GM18867 (cell line): Measurements from ENCODE around the gene RANBP2.
"Not testable (repeated sequence)": the region's sequence is repeated elsewhere in the genome, so short reads cannot be mapped to it uniquely, and the experiment has no call there.

Experiments
- ATAC-seq: cut with Tn5 transposase; IDR thresholded peaks from one replicate; pipeline ENCODE4 v1.9.1; 2021; ENCODE audit warnings: mild to moderate bottlenecking, moderate library complexity; ENCODE audit not compliant: unreplicated experiment

RANBP2 gene

GRCh38 chr2:108767859-108768258, 48.6 kb downstream of the RANBP2 start:
- not testable (repeated sequence) for ATAC-seq

DNA sequence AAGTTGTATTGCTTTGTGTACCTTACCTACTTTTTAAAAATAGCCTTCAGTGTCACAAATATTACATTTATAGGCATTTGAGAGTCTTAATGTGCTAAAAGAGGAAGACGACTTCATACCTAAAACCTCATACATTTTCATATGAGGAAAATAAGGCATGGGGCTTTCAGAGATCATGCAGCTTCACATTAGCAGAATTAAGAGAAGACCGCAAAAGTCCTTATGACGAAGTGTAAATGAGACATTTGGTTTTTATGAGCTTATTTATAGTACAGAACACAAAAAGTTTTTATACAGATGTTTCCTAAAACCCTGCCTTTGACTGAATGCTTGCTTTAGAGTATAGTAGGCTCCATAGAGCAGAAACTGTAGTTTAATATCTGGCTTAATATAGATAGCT, 57.2 kb downstream of the RANBP2 start:
- ATAC-seq: peak; percentile 87

DNA sequence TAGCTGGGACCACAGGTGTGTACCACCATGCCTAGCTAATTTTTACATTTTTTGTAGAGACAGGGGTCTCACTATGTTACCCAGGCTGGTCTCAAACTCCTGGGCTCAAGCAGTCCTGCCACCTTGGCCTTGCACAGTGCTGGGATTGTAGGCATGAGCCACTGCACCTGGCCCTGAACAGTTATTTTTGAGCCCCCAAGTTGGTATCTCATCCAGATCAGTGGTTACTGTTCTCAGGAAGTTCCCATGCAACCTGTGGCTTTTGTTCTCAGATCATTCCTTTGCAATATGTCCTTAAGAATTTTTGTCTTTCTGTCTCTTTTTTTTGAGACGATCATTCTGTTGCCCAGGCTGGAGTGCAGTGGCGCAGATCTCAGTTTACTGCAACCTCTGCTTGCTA, 59.6 kb downstream of the RANBP2 start:
- no peak for ATAC-seq

GRCh38 chr2:108786008-108786353, 66.7 kb downstream of the RANBP2 start:
- ATAC-seq: no peak

GRCh38 chr2:108786354-108787215, 67.3 kb downstream of the RANBP2 start, which contains the start of gene CCDC138:
CCDC138 (plus strand) TSS chr2:108786771; CDS start chr2:108786823, 52 bp downstream.
- ATAC-seq: peak; percentile 97

DNA sequence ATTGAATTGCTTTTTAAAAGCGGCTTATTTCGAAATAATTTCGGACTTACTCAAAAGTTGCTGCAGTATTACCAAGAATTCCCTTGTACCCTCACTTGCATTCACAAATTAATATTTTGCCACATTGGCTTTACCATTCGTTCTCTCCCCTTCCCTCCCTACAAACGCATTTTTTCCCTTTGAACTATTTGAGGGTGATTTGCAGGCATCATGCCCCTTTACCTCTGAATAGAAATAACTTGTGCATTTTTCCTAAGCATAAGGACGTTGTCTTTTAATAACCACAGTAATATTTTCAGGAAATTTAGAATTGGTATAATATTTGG, 67.9 kb downstream of the RANBP2 start:
- ATAC-seq: no peak

- ATAC-seq: no peak
These were observed 83.9 kb downstream of the RANBP2 start for GRCh38 chr2:108803045-108803736.

DNA sequence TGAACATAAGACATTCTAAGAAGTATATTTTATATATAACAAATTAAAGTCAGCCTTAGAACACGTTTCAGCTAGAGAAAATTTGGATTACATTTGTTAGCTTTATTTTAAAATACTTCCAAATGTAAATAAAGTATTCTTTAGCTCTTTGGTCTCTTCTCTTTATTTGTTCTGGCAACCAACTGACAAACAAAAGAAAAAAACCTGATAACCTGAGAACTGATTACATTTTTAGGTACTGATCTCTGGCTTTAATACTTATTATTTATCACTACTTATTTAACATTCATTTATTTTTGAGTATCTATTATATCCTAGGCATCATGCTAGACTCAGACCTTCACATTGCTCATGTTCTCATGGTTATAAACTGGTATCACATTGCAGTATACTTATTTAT, 85.8 kb downstream of the RANBP2 start:
- no peak for ATAC-seq

DNA sequence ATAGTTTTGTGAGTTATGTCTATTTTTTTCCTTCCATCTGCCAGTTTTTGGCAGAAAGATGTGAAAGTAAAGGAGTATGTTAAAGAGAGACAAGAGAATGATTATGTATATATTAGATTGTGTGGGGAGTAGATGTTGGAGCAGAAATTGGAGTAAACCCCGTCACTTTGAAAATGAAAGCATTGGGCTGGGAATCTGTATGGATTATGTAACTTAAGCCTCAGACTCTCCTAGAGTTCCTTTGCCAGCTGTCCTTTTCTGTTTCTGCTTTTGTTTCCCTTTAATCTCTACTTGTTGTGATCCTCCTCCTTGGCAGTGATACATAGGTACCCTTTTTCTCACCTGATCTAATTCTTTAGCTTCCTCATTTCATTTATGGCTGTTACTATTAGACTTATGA, 86.5 kb downstream of the RANBP2 start:
- no peak for ATAC-seq

DNA sequence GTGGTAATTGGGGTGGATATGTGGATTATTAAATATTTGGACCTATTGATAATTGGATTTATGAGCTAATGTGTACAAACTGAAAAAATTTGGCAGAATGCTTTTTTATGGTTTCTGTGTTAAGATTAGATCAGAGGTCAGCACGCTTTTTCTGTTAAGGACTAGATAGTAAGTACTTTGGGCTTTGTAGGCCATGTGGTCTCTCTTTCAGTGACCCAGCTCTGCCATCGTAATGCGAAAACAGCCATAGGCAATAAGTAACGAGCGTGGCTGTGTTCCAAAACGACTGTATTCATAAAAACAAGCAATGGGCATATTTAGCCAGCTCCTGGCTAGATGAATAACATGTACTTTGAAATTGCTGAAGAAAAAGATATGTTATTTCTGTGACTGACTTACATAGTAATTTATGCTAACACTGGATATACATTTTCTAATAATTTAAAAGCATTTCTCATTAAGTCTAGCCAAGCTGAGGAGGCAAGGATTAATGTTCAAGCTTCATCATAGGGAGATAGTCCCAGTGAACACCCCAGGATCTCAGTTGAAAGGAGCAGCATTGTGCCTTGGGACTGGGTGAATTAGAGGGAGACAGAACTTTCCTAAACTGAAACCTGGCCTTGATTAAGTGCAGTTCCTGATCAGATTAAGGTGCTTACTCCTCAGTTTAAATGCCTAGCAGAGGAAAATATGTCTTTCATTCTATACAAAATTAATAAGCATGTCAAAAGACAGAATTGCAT, 87.3 kb downstream of the RANBP2 start:
- no peak for ATAC-seq

GRCh38 chr2:108809936-108810335, 90.7 kb downstream of the RANBP2 start:
- no peak for ATAC-seq

- no peak for ATAC-seq
These were observed 92.0 kb downstream of the RANBP2 start for GRCh38 chr2:108810993-108811957.

DNA sequence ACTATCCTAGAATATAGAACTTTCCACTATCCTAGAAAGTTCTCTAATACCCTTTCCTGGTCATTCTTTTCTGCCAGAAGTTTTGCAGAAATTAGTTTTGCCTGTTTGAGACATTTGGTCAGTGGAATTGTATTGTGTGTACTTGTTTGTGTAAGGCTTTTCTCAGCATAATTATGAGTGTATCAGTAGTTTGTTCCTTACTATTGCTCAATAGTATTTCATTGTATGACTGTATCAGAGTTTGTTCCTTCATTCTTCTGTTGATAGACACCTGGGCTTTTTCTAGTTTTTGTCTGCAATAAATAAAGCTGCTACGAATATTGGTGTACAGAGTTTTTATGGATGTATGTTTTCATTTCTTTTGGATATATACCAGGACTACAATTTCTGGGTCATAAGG, 94.5 kb downstream of the RANBP2 start:
- no peak for ATAC-seq

DNA sequence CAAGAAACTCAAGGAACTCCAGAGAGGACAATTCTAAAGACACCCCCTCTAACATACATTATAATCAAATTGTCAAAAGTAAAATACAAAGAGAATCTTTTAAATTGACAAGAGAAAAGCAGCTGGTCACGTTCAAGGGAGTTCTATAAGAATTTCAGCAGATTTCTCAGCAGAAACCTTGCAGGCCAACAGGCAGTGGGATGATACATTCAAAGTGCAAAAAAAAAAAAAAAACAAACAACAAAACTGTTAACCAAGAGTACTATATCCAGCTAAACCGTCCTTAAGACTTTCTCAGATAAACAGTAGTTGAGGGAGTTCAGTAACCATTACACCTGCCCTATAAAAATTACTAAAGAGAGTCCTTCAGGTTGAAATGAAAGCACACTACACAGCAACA, 101.2 kb downstream of the RANBP2 start:
- ATAC-seq: no peak

- ATAC-seq: no peak
These were observed 104.0 kb downstream of the RANBP2 start for GRCh38 chr2:108823286-108823685.

- ATAC-seq: no peak
These were observed 105.2 kb downstream of the RANBP2 start for GRCh38 chr2:108824316-108825070.

- no peak for ATAC-seq
These were observed 106.0 kb downstream of the RANBP2 start for GRCh38 chr2:108825254-108825653.

GRCh38 chr2:108825736-108826135, 106.5 kb downstream of the RANBP2 start:
- ATAC-seq: no peak

DNA sequence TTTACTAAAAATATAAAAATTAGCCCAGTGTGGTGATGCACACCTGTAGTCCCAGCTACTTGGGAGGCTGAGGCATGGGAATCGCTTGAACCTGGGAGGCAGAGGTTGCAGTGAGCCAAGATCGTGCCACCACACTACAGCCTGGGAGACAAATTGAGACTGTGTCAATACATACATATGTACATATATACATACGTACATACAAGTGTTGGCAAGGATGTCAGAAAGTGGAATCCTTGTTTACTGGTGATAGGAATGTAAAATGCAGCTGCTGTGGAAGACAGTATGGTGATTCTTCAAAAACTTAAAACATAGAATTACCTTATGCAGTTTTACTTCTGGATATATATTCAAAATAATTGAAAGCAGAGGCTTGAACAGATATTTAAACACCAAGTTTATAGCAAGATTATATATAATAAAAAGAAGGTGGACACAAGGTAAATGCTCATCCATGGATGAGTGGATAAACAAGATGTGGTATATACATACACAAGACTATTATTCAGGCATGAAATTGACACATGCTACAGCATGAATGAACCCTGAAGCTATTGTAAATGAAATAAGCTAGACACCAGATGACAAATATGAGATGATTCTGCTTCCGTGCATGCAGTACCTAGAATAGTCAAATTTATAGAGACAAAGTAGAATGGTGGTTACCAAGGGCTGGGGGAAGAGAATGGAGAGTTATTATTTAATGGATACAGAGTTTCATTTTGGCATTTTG, 110.5 kb downstream of the RANBP2 start:
- ATAC-seq: no peak
